Activated naive CD4-positive, alpha-beta T cell treated with anti-CD3 and anti-CD28 coated beads, Interleukin-2, amount 10 ng/mL, durations not matched to agents 7 days and 5 days (primary cell): ENCODE measurements around the gene PTPN5.
A peak's percentile ranks its signal among the peaks of the same experiment; 100 is the strongest.

Experiments used
- CTCF ChIA-PET: fragments of 350-600 bp; sonication (Branson Sonifier 250); formaldehyde crosslinking; loops from one replicate; lab custom pipeline; 2021; ENCODE audit warnings: antibody characterized with exemption; lab: Charles Lee
- DNase-seq: peaks from one replicate; pipeline ENCODE4 v3.0.0-alpha.2; 2020
- H3K27ac Mint-ChIP-seq: one replicate; pipeline ENCODE4 v1.8.0; 2021; ENCODE audit warnings: mild to moderate bottlenecking, moderate library complexity, mixed read lengths
- H3K27me3 Mint-ChIP-seq: one replicate; pipeline ENCODE4 v1.8.0; 2021; ENCODE audit warnings: mild to moderate bottlenecking, mixed read lengths
- H3K36me3 Mint-ChIP-seq: one replicate; pipeline ENCODE4 v1.8.0; 2021; ENCODE audit warnings: mixed read lengths
- H3K4me1 Mint-ChIP-seq: one replicate; pipeline ENCODE4 v1.8.0; 2021; ENCODE audit warnings: mixed read lengths
- H3K4me3 Mint-ChIP-seq: one replicate; pipeline ENCODE4 v1.8.0; 2021; ENCODE audit warnings: mild to moderate bottlenecking, moderate library complexity, mixed read lengths
- H3K9me3 Mint-ChIP-seq: one replicate; pipeline ENCODE4 v1.8.0; 2021; ENCODE audit warnings: mixed read lengths

The PTPN5 gene

DNA sequence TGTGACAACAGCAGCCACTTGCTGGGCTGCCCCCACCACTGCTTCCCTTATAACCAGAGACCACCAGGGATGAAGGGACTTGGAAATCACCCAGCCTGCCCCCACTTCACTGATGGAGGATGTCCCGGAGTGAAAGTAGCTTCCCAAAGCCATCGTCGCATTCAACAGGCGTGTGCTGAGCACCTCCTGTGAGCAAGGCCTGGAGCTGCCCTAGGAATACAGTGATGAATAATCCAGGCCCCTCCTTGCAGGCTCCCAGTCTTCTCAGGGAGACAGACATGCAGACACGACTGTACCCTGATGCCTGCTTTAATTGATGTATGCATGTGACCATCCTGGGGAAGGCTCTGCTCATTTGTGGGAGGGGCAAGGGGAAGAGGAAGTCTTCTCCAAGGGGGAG lies 22.6 kb downstream of the PTPN5 start:
- no peak for DNase-seq
- H3K4me1 Mint-ChIP-seq = peaks cover 16% of the 10 kb centered on the region
- H3K27me3 Mint-ChIP-seq = peaks cover 37% of the 10 kb centered on the region
- CTCF ChIA-PET = interaction anchor here (0.9 to 2.1 kb wide), 6 partner anchors 8 to 654 kb away, joined by 3 to 12 read pairs (median 5); no protein-coding TSS in a partner anchor
- H3K36me3 Mint-ChIP-seq = no peaks in the 10 kb centered on the region
- no peak overlapping the region for H3K4me3 Mint-ChIP-seq
- no peak overlapping the region for H3K27ac Mint-ChIP-seq
- H3K9me3 Mint-ChIP-seq = no peaks in the 10 kb centered on the region

DNA sequence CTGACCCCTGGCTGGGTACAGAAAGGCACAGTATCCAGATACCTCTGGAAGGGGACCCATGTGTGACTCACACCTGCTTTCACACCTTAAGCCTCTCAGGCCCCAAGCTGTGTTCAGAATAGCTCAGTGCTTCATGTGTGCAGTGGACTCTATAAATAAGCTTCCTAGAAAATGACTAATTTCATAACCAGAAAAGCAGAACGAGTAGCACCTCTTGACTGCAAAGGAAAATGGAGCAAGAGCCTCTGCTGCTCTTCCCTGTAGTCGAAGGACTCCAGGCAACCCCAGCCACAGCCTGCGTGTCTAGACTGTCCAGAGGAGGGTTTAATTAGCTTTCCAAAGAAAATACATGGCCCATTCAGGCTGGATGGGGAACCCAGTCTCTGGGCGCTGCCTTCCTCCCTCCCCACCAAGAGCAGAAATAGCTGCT lies 23.1 kb downstream of the PTPN5 start:
- Mint-ChIP-seq H3K36me3 (no peaks in the 10 kb centered on the region), H3K4me1 (peaks cover 16% of the 10 kb centered on the region), H3K27me3 (peaks cover 37% of the 10 kb centered on the region), H3K4me3 (no peak overlapping the region), H3K27ac (peak overlapping the region; percentile 15), H3K9me3 (no peaks in the 10 kb centered on the region)
- CTCF ChIA-PET = interaction anchor here (0.7 to 2.1 kb wide), 7 partner anchors 9 to 653 kb away, joined by 3 to 12 read pairs (median 4); no protein-coding TSS in a partner anchor
- no peak for DNase-seq

DNA sequence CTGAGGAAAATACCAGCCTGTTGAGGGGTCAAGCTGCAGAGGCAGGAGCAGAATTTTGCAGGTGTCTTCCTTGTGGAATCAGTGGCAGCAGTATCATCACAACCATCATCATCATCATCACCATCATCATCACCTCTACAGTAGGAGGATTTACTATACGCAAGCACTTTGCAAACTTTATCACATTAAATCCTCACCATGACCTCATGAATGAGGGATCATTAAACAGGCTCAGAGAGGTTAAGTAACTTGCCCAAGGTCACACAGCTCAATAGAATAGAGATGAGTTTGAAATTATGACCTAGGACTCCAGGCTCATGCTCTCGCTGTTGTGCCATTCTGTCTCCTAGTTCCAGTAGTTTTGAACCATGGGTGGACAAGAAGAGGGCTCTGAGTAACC lies 25.6 kb downstream of the PTPN5 start:
- H3K4me1 Mint-ChIP-seq = peaks cover 16% of the 10 kb centered on the region
- CTCF ChIA-PET = interaction anchor here (0.8 to 1.1 kb wide), 4 partner anchors 9 to 657 kb away, joined by 3 to 4 read pairs (median 4); no protein-coding TSS in a partner anchor
- DNase-seq = no peak
- no peaks in the 10 kb centered on the region for H3K9me3 Mint-ChIP-seq
- peaks cover 26% of the 10 kb centered on the region for H3K27me3 Mint-ChIP-seq
- no peaks in the 10 kb centered on the region for H3K36me3 Mint-ChIP-seq
- H3K27ac Mint-ChIP-seq = no peak overlapping the region
- H3K4me3 Mint-ChIP-seq = no peak overlapping the region

DNA sequence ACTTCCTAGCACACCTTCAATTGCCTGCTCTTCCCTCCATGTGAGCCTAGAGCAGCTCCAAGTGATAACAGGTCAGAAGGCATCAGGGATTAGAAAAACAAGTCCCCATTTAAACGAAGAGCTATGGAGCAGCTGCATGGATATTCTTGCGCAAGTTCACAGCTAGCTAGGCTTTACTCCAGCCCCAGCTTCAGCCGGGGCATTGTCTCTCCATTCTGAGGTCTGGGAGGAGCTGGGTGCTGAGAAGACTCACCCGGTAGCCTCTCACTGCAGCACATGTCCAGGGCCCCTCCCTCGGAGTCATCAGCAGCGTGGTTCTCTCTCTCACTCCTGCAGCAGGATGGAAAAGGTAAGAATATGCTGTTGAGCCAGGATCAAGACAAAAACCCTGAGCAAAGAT lies 26.0 kb downstream of the PTPN5 start:
- Mint-ChIP-seq H3K36me3 (no peaks in the 10 kb centered on the region), H3K9me3 (no peaks in the 10 kb centered on the region), H3K27ac (no peak overlapping the region), H3K27me3 (peaks cover 21% of the 10 kb centered on the region), H3K4me1 (peaks cover 16% of the 10 kb centered on the region), H3K4me3 (no peak overlapping the region)
- no peak for DNase-seq
- CTCF ChIA-PET = interaction anchor here (0.8 to 2.5 kb wide), 4 partner anchors 10 to 258 kb away, joined by 4 to 16 read pairs (median 4); no protein-coding TSS in a partner anchor

DNA sequence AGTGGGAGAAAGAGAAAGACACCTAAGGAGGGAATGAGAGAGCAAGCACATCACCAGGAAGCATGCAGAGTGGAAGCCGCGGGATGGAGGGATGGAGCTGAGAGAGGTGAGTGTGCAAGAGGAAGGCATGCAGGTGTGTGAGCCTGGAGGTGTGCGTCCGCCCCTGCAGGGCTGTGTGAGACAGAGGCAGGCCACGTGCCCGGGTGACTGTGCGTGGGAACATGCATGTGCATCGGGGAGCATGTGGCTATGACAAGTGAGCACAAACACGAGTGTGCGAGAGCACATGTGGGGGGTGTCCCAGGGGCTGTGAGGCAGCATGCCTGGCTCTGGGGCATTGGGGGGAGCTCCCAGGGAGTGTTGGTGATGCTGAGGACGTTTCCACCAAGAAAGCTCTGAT lies 29.9 kb downstream of the PTPN5 start:
- CTCF ChIA-PET = interaction anchor here (1.1 to 1.3 kb wide), 2 partner anchors 14 to 221 kb away, joined by 4 to 5 read pairs; no protein-coding TSS in a partner anchor
- peaks cover 16% of the 10 kb centered on the region for H3K27me3 Mint-ChIP-seq

DNA sequence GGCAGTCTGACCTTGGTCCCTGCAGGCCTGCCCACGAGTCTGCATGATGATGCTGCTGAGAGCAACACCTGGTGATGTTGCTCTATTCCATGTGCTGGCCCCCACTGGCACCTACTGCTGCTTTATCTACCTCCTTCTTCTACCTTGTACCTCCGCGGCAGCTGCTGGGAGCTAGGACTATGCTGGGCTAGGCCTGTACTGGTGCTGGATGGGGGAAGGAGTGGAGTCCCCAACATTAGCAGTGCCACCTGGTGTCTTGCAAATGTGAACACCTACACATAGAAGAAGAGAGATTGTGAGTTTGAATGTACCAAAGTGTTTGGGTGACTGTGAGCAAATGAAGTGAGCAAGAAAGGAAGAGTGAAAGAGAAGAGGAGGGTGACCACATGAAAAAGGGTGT lies 30.5 kb downstream of the PTPN5 start:
- H3K4me3 Mint-ChIP-seq = no peak overlapping the region
- H3K4me1 Mint-ChIP-seq = peaks cover 3% of the 10 kb centered on the region
- peaks cover 16% of the 10 kb centered on the region for H3K27me3 Mint-ChIP-seq
- H3K27ac Mint-ChIP-seq = no peak overlapping the region
- H3K9me3 Mint-ChIP-seq = no peaks in the 10 kb centered on the region
- DNase-seq = no peak
- H3K36me3 Mint-ChIP-seq = no peaks in the 10 kb centered on the region
- CTCF ChIA-PET = interaction anchor here (1.0 to 2.1 kb wide), 4 partner anchors 14 to 655 kb away, joined by 3 to 7 read pairs (median 4); partner anchors contain the start of gene SAAL1

More for the DNA sequence above, 29.9 kb downstream of the PTPN5 start:
- Mint-ChIP-seq H3K9me3 (no peaks in the 10 kb centered on the region), H3K4me3 (no peak overlapping the region), H3K36me3 (no peaks in the 10 kb centered on the region), H3K27ac (no peak overlapping the region), H3K4me1 (peaks cover 3% of the 10 kb centered on the region)
- DNase-seq = no peak

DNA sequence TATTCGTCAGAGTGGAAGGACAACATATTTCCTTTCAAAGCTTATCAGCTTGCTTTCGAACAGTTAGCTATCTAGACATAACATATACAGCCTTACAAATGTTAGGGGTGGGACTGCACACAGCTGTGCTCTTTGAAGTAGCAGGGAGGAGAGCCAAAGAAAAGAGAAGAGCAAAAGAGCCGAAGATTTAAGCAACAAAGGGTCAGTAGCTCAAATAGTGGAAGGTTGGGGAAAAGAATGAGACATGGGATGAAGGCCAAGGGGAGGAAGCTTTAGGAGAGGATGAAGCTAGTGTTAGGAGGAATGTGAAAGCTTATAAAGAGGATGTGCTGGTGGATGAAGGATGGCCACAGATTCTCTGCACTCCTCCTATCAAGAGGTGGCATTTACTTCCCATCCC lies 33.8 kb downstream of the PTPN5 start:
- peaks cover 18% of the 10 kb centered on the region for H3K27me3 Mint-ChIP-seq
- no peak overlapping the region for H3K4me3 Mint-ChIP-seq
- no peaks in the 10 kb centered on the region for H3K36me3 Mint-ChIP-seq
- CTCF ChIA-PET = interaction anchor here (0.5 to 1.6 kb wide), 7 partner anchors 18 to 643 kb away, joined by 3 to 4 read pairs (median 3); no protein-coding TSS in a partner anchor
- no peak for DNase-seq
- no peaks in the 10 kb centered on the region for H3K4me1 Mint-ChIP-seq
- no peaks in the 10 kb centered on the region for H3K9me3 Mint-ChIP-seq
- no peak overlapping the region for H3K27ac Mint-ChIP-seq

DNA sequence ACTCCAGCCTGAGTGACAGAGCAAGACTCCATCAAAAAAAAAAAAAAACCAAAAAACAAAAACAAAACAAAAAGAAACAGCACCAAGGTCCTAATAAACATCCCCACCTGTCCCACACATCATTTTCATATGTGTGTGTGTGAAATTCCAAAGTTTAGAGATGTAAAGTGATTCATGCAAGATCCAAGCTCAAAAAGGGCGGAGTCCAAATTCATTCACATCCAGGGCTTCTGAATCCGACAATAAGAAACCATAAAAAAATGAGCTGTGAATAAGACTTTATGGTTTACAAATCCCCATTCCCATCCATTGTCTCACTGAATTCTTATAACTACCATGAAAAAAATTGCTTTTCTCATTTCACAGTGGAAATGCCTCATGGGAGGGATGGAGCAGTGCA lies 34.7 kb downstream of the PTPN5 start:
- no peak for DNase-seq
- Mint-ChIP-seq H3K4me1 (no peaks in the 10 kb centered on the region), H3K27ac (no peak overlapping the region), H3K4me3 (no peak overlapping the region), H3K27me3 (peaks cover 26% of the 10 kb centered on the region), H3K36me3 (no peaks in the 10 kb centered on the region), H3K9me3 (no peaks in the 10 kb centered on the region)
- CTCF ChIA-PET = interaction anchor here (1.1 to 1.6 kb wide), 3 partner anchors 17 to 642 kb away, joined by 3 to 4 read pairs (median 3); no protein-coding TSS in a partner anchor

DNA sequence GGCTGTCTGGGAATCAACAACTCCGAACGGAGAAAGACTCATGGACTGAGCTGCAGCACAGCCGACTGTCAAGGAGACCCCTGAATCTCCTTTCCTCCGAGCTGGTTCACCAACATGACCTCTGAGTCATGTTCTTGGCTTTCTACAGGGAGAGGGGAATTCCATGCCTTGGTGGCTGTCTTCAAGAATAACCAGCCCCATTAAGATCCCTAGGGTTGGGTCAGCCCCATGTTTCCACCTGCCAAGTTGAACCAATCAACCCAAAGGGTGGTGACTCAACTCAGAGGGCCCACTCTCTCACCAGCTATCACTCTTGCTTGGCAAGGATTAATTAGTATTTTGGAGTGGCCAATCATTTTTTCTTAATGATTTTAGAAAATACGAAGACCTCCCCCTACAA lies 37.3 kb downstream of the PTPN5 start:
- peaks cover 42% of the 10 kb centered on the region for H3K27me3 Mint-ChIP-seq
- no peaks in the 10 kb centered on the region for H3K4me1 Mint-ChIP-seq
- no peaks in the 10 kb centered on the region for H3K36me3 Mint-ChIP-seq
- H3K27ac Mint-ChIP-seq = no peak overlapping the region
- no peak overlapping the region for H3K4me3 Mint-ChIP-seq
- DNase-seq = no peak
- H3K9me3 Mint-ChIP-seq = no peaks in the 10 kb centered on the region
- CTCF ChIA-PET = interaction anchor here (1.4 kb wide), 1 partner anchor 10 kb away, joined by 4 read pairs; no protein-coding TSS in a partner anchor

DNA sequence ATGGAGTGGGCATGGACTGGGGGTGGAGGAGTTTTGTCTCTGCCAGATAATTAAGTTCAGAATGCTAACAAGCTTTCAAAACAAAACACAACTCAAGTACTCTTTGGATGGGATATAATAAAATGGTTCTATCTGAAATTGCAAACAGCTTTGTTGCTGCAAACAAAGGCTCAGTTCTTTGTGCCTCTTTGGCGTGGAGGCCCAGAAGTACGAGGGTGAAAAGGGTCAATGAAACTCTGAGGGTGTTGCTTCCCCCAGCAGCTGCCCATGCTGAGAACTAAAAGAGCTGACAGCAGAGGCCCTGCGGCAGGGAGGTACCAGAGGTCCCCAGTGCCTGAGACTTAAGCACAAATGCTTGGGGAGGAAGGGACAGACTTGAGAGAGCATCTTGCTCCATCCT lies 39.1 kb downstream of the PTPN5 start:
- H3K27me3 Mint-ChIP-seq = peaks cover 42% of the 10 kb centered on the region
- H3K4me1 Mint-ChIP-seq = no peaks in the 10 kb centered on the region
- H3K9me3 Mint-ChIP-seq = no peaks in the 10 kb centered on the region
- H3K36me3 Mint-ChIP-seq = no peaks in the 10 kb centered on the region
- no peak overlapping the region for H3K4me3 Mint-ChIP-seq
- no peak overlapping the region for H3K27ac Mint-ChIP-seq
- CTCF ChIA-PET = no interaction called here
- no peak for DNase-seq

DNA sequence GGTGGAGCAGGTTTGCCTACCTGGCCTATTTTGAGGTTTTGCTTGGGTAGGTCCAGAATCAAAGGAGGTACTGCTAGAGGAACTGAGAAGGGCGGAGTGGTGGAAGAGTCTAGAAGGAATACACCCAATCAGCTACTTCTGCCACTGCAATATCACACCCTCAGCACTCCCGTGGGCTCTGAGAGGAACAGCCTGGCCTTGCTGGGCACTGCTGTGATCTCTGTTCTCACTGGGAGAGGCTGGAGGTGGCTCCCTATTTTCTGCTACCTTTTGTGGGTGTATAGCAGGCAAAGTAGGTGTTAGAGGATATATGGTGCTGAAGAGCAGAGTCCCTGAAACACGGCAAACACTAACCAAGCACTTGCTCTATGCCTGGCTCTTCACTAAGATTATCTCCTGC lies 40.7 kb downstream of the PTPN5 start:
- CTCF ChIA-PET = interaction anchor here (0.7 to 1.1 kb wide), 2 partner anchors 19 to 548 kb away, joined by 3 read pairs; no protein-coding TSS in a partner anchor
- no peak for DNase-seq
- H3K4me3 Mint-ChIP-seq = no peak overlapping the region
- no peaks in the 10 kb centered on the region for H3K36me3 Mint-ChIP-seq
- H3K27me3 Mint-ChIP-seq = peaks cover 35% of the 10 kb centered on the region
- no peaks in the 10 kb centered on the region for H3K4me1 Mint-ChIP-seq
- no peaks in the 10 kb centered on the region for H3K9me3 Mint-ChIP-seq
- no peak overlapping the region for H3K27ac Mint-ChIP-seq

DNA sequence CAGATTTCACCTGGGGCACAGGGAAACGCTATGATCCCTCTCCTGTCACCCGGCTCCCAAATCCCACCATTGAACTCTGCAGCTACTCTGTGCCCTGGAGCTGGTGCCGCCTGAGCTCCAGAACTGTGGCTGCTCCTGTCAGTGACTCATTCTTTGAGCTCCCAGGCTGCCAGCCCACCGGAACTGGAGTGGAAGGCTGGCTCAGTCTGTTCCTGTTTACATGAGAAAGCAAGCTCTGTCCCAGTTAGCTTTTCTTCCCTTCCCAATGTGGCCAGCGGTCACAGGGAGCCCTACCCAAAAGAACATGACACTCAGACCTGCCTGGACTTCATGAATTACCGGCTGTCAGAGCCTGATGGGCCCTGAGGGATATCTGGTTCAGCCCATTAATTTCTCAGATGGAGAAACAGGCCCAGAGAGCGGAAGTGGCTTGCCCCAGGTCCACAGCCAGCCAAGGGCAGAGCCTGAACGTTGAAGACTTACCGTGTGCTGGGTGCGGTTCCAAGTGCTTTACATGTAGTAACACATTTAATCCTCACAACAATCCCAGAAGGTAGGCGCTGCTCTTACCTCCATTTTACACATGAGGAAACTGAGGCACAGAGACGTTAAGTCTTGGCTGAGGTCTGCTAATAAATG lies 41.8 kb downstream of the PTPN5 start:
- no peaks in the 10 kb centered on the region for H3K4me1 Mint-ChIP-seq
- H3K4me3 Mint-ChIP-seq = no peak overlapping the region
- CTCF ChIA-PET = interaction anchor here (1.0 to 1.9 kb wide), 3 partner anchors 10 to 28 kb away, joined by 3 to 8 read pairs (median 4); no protein-coding TSS in a partner anchor
- no peak for DNase-seq
- H3K36me3 Mint-ChIP-seq = no peaks in the 10 kb centered on the region
- H3K9me3 Mint-ChIP-seq = no peaks in the 10 kb centered on the region
- no peak overlapping the region for H3K27ac Mint-ChIP-seq
- H3K27me3 Mint-ChIP-seq = peaks cover 32% of the 10 kb centered on the region

DNA sequence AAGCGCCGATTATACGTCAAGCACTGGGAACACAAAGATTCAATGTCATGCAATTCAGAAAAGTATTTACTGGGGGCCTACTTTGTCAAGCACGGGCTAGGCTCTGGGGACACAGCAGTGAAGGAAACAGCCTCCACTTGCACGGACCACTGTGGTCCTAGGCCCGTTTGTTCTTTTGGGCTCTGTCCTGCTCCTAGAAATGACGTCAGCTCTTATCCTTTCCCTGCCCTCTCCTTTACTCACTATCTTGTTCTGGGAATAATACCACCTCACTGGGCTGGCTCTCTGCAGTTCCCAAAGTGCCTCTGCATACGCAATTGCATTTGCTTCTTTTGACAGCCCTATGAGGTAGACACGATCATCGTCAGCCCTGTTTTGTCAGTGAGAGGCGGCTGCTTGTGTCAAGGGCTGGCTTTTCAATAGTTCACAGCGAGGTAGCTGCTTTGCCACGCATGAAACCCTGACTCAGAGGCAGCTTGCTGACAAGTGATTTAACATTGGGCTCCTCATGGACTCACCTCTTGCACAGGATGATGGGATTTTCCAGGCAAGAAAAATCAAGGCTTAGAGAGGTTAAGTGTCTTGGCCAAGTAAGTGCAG lies 42.7 kb downstream of the PTPN5 start:
- no peaks in the 10 kb centered on the region for H3K9me3 Mint-ChIP-seq
- CTCF ChIA-PET = interaction anchor here (1.0 to 1.9 kb wide), 3 partner anchors 11 to 27 kb away, joined by 3 to 8 read pairs (median 4); no protein-coding TSS in a partner anchor

DNA sequence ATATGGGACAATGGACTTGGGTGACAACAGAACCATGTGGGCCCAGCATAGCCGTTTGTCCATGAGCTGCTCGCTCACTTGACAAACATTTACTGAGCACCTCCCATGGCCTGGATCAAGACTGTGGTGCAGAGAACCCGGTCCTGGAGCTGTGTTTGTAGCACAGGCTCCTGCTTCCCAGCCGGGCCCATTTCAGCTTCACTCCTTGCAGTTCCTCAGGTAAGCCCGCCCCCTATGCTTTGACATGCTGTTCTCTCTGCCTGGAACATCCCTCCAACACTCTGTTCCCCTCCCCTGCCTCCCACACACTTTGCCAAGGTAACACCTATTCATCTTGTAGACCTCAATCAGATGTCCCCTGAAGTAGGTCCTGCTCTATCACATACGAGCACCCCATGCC lies 46.3 kb downstream of the PTPN5 start:
- CTCF ChIA-PET = interaction anchor here (1.4 to 4.4 kb wide), 2 partner anchors 14 to 19 kb away, joined by 4 to 22 read pairs; no protein-coding TSS in a partner anchor
- Mint-ChIP-seq H3K4me3 (no peak overlapping the region), H3K27ac (no peak overlapping the region), H3K27me3 (peaks cover 13% of the 10 kb centered on the region), H3K36me3 (no peaks in the 10 kb centered on the region), H3K4me1 (no peaks in the 10 kb centered on the region), H3K9me3 (no peaks in the 10 kb centered on the region)
- DNase-seq = no peak

More for the DNA sequence above, 42.7 kb downstream of the PTPN5 start:
- Mint-ChIP-seq H3K4me1 (no peaks in the 10 kb centered on the region), H3K27ac (no peak overlapping the region), H3K4me3 (no peak overlapping the region), H3K27me3 (peaks cover 31% of the 10 kb centered on the region), H3K36me3 (no peaks in the 10 kb centered on the region)
- DNase-seq = no peak
